Activated effector memory CD4-positive, alpha-beta T cell treated with Interleukin-2 at 50 U/mL for 16 hours (primary cell): ENCODE data around the gene ISCU.
"Not testable (repeated sequence)": the region's sequence is repeated elsewhere in the genome, so short reads cannot be mapped to it uniquely, and the experiment has no call there.

Experiments
- DNase-seq: peaks from one replicate; pipeline ENCODE4 v3.0.0-alpha.2; 2020

The ISCU gene

DNA sequence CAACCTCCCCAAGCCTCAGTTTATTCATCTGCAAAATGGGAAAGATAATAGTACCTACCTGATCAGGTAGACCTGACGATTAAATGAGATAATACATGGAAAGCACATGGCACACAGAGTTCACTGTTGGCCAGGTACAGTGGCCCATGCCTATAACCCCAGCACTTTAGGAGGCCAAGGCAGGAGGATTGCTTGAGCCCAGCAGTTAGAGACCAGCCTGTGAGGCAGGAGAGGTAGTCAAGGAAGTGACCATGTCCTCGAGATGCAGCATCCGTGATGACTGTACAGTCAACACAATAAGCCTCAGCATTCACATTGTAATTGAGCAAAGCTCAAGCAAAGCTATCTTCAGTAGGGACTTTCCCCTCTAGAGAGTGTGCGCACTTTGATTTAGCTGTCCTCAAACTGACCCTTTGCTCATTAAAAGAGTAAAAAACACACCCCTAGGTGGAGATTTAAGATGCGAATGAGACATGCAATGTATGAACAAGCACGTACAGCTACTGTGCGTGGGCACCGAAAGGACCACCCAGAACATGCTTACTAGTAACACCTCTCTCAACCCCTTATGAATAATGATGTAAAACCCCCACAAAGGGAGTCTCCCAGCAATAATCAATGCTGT lies 9.9 kb downstream of the ISCU start:
- no peak for DNase-seq

DNA sequence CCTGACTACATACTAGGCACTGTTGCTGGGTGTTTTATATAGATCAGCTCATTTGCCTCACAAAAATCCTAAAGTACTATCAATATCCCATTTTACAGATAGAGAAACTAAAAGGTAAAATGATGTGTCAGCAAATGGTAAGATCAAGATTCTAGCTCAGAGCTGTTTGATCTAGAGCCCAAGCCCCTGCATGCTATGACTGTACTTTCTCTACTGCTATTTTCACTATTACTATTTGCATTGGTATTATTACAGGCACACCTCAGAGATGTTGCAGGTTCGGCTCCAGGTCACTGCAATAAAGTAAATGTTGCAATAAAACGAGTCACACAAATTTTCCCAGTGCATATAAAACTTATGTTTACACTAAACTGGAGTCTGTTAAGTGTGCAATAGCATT lies 10.9 kb downstream of the ISCU start:
- DNase-seq = no peak

DNA sequence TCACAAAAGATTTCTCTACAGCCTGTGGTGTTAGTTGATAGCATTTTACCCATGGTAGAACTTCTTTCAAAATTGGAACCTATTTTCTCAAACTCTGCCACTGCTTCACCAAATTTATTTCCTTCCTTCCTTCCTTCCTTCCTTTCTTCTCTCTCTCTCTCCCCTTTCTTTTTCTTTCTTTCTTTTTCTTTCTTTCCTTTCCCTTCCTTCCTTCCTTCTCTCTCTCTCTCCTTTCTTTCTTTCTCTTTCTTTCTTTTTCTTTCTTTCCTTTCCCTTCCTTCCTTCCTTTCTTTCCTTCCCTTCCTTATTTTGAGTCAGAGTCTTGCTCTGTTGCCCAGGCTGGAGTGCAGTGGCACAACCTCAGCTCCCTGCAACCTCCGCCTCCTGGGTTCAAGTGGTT lies 11.9 kb downstream of the ISCU start:
- DNase-seq = not testable (repeated sequence)

DNA sequence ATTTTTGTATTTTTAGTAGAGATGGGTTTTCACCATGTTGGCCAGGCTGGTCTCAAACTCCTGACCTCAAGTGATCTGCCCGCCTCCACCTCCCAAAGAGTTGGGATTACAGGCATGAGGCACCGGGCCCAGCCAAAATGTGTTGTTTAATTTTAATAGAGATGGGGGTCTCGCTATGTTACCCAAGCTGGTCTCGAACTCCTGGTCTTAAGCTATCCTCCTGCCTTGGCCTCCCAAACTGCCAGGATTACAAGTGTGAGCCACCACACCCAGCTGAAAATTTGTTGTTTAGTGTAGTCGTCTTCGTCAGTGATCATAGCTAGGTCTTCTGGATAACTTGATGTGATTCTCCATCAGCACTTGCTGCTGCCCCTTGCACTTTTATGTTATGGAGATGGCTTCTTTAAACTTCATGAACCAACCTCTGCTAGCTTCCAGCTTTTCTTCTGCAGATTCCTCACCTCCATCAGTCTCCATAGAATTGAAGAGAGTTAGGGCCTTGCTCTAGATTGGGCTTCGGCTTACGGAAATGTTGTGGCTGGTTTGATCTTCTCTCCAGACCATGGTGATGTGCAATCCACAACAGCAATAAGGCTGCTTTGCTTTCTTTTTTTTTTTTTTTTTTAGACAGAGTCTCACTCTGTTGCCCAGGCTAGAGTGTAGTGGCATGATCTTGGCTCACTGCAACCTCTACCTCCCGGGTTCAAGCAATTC lies 13.0 kb downstream of the ISCU start:
- DNase-seq = no peak

DNA sequence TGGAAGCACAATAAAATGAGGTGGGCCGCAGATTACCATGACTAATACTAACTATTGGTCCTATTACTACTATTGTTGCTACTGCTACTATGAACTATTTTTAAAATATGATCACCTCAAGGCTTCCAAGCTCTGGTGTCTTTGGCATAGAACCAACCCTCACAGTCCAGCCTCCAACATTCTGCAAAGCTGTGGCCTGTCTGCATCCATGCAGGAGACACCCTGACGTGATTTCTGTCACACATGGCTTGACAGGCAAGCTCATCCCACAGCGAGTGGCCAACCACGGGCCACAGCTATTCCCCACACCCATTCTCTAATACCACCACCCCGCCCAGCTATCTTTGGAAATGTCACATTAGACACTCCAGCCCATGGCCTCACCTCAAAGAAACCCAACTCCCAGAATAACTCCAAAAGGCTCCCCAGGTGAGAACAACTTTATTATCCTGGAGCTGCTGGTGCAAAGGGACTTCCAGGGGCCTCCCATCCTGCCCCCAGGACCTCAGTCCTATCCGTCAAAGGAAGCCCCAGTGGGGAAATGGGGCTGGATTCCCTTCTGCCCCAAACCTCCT lies 14.4 kb downstream of the ISCU start:
- no peak for DNase-seq

DNA sequence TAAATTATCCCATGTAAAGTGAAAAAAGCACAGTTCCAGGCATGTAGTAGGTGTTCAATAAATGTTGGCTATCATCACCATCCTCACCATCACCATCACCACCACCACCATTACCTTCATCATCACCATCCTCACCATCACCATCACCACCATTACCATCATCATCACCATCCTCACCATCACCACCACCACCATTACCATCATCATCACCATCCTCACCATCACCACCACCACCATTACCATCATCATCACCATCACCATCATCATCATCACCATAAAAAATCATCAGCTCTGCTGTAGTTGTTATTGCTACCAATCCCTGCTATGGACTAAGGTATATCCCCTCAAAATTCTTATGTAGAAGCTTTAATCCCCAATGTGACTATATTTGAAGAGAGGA lies 15.1 kb downstream of the ISCU start:
- DNase-seq = no peak

DNA sequence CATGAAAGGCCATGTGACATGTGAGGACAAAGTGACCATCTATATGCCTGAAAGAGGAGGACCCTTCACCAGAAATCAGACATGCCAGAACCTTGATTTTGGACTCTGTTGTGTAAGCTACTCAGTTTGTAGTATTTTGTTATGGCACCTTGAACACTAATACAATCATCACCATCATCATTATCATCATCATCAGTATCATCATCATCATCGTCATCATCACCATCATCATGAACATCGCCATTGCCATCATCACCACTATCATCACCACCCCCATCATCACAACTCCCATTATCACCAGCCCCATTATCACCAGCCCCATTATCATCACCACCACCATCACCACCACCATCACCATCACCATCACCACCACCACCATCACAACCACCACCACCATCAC lies 15.9 kb downstream of the ISCU start:
- DNase-seq = no peak

DNA sequence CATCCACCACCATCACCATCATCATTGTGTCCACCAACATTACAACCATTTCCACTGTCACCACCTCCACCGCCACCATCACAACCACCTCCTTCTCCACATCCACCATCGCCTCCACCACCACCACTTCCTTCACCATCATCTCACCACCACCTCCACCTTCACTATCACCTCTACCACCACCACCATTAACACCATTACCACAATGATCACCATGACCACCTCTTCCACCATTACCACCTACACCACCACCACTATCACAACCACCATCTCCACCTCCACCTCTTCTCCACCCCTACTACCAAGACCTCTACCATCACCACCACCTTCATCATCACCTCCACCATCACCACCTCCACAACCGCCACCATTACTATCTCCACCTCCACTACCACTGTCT lies 16.4 kb downstream of the ISCU start:
- DNase-seq = no peak

DNA sequence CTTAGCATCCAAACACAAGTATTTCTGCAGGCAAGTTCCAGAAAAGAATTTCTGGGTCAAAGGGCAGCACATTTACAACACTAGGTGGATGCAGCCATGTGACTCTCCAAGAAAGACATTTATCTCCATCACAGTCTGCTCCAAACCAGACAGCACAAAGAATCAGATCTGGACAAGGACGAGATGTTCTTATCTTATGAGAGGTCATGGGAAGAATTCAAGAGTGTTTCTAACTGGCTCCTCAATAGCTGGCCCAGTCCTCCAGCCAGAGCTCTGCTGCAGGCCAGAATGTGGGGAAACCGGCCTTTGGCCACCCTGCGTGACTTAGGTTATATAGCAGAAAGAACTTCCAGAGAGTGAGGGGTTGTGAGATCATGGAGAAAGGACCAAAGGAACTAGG lies 18.1 kb downstream of the ISCU start:
- DNase-seq = no peak

DNA sequence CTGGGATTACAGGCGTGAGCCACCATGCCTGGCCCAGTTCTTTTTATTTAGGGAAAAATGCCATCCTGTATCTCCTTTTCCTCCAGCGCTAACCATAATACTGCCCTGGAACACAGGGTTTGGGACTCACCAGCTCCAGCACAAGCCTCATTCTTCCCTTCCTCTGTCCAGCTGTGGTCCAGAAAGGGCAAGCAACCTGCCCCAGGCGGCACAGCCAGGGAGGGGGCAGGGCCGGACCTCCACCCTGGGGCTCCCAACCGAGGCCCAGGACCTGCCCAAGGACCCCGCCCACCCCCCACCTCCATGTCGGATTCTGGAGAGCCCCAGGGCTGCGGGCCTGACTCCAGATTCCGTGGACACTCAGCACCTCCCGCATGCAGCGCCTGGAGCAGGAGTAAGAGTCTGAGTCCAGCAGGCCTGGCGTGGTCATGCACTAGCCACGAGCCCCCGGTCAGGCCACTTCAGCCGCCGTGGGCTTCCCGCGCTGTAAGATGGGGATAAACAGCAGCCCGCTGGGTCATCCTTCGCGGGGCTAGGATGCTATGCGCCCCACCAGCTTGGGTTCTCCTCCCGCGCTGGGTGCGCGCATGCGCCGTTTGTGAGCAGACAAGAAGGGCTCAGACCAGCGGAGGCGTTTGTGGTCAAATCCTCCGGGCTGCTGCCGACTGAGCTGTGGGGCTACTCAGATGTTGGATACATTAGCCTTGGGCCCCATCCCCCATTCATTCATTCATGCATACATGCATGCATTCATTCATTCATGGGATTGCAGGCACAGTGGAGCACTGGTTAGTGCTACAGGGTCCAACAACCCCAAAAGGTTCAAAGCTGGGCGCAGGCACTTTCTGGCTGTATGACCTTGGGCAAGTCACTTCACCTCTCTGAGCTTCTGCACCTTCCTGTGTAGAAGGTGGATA lies 19.2 kb downstream of the ISCU start:
- DNase-seq = no peak

DNA sequence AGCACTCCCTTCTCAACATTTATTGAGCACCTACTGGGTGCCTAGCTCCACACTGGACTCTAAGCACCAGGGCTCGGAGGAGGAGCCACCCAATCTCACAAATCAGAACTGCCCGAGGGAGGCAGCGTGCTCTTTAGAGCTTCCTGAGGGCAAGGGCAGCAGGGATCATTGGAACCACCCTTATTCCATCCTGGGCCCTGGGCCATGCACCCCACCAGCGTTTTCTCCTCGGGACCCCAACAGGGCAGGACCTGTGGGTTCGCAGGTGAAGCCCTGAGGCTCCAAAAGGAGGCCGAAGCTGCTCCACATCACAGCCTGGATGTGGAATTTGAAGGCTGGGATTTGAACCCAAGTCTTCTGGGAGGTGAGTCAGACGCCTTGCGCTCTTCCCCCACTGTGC lies 20.1 kb downstream of the ISCU start:
- DNase-seq = no peak

DNA sequence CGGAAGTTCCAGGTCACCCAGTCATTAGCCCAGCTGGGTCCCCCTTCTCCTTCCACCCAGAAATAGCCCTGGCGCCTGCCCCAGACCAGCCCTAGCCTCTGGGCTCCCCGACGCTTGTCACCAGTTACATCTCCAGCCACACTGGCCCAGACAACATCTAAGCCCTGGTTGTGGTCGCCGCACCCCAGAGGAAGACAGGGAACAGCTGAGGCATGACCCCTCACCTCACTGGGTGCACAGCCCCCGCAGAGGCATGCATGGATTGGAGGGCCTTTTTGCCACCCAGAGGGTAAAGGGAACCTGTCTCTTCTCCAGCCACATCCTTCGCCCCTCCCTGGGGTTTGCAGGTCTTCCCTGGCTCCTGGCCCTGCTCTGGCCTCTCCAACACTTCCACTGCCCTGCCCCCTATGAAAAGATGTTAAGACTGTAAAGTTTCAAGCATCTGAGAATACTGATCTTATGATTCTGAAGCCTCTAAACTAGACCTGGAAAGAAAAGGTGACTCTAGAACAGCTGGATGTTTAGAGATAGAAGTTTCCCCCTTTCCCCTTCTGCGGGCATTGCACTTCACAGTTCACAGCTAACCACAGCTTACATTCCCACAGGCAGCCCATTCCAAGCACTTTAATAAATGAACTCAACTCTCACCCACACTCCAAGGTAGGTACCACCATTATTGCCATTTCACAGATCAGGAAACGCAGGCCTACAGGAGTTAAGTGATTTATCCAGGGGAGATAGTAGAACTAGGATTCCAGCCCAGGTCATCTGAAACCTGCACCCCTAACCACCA lies 20.8 kb downstream of the ISCU start:
- DNase-seq = no peak

DNA sequence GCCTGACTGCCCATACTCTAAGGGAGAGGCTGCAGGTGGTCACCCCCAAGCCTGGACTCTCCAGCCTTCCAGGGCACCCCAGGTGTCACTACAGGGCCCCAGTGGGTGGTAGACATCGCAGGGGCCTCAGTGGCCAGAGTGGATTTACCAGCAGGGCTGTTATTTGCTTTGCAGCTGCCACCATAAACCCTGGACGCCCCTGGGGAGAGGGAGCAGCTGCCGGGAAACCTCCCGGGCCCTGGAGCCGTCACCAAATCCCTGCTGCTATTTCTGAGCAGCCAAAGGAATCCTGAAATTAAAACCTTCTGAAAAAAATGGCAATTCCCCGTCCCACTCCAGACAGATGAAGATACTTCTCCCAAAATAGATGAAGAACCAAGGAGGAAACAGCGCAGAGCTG lies 21.6 kb downstream of the ISCU start:
- no peak for DNase-seq

DNA sequence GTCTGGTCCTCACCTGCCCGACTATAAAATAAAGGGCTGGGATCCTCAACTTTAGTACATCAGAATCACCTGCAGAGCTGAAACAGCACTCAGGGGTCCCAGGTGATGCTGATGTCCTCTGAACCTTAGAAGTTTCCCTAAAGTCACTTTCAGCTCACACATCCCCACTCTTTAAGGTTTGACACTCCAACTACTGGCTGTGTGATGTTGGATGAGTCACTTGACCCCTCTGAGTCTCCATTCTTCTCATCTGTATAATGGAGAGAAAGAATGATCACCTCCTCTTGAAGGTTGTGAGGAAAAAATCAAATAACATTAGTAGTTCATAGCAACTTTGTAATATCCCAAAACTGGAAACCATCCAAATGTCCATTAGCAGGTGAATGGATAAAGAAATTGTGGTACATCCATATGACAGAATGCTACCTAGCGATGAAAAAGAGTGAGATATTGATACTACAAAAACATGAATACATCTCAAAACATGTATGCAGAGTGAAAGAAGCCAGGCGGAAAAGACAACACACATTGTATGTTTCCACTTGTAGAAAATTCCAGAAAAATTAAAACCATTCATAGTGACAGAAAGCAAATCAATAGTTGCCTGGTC lies 22.2 kb downstream of the ISCU start:
- no peak for DNase-seq

DNA sequence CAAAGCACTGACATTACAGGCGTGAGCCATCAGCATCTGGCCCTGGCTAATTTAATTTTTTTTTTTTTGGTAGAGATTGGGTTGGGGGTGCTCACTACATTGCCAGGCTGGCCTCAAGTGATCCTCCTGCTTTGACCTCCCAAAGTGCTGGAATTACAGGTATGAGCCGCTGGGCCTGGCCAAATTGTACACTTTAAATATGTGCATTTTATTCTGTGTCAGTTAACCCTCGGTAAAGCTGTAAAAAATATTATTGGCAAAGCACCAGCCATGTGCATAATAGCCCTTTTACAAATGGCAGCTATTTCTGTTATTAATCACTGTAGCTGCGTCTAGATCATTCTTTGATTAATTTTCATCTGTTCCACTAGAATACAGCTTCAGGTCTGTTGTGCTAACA lies 23.5 kb downstream of the ISCU start:
- DNase-seq = no peak

DNA sequence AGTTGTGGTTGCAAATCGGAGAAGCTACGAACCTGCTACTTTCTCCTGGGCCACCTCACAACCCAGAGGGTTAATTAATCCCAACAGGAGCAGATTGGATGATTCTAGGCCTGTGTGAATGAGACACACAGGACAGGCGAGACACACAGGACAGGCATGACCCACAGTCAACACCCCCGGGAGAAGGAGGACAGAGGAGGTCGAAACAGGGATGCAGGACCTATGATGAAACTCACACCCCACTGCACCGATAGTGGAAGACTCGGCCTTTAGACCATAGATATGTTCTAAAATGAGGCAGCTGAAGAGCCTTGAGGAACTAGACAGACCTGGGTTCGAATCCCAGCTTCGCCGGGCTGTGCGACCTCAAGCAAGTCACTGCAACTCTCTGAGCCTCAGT lies 23.9 kb downstream of the ISCU start:
- no peak for DNase-seq

DNA sequence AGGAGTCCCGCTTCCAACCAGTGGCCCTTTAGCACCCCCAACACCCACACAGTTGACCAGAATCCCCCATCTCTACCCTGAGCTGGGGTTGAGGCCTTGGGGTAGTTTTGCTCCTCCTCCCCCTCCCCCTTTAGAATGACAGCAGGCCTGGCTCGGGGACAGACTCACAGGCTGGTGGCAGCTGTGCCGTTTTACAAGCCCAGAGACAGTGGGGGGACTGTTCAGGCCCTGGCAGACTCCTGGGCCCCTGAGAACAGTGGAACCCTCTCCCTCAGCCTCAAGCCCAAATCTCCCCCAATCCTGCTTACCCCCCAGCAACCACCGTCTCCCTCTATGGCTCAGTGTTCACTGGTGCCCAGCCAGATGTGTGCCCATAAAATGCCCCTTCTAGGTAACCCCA lies 25.4 kb downstream of the ISCU start:
- no peak for DNase-seq

DNA sequence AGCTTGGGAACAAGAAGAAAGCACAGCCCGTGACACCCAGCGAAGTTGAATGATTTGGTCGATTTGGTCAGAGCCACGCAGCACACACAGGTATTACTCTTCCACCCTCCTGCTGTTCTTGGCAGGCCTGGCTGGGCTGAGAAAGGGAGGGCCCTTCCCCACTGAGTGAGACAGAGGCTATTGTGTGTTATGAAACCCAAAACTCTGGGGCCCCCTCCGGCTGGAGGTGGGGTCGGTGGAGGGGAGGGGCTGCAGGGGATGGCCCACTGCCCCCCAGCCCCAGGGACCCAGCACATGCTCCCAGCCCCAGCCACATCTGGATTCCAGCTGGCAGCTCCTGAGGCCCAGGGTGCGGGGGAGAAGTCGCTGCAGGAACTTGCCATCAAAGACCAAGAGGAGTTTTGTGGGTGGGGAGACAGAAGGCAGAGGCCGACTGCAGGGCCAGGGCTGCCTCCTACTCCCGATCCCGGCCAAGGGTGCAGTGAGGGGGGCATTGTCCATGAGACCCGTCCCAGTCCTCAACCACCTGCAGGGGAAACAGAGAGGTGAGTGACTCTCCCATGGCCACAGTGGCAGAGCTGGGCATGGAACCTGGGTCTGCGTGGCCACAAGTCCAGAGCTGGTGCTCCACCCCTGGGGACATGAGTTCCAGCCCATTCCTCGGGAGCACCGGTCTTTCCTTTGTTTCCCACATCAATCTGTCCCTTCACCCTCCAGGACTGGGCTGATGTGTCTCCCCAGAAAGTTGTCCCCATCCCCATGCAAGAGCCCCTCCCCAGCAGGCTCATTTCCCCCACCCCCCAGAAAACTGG lies 26.8 kb downstream of the ISCU start:
- DNase-seq = no peak

DNA sequence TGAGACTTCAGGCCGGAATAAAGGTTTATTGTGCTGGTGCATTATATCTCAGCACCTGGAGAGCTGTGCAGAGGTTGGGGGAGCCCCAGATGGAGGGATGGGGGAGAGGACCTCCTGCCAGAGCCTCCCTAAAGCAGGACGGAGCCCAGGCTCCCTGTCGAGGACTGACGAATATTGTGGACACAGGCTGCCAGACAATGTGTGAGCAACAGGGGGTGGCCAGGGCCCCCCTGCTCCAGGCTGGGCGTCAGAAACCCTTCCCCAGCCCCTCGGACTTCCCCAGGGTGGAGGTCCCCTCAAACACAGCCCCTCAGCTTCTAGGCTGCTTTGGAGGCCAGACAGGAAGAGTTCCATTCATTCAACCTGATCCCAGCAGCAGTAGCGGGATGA lies 27.4 kb downstream of the ISCU start:
- no peak for DNase-seq

DNA sequence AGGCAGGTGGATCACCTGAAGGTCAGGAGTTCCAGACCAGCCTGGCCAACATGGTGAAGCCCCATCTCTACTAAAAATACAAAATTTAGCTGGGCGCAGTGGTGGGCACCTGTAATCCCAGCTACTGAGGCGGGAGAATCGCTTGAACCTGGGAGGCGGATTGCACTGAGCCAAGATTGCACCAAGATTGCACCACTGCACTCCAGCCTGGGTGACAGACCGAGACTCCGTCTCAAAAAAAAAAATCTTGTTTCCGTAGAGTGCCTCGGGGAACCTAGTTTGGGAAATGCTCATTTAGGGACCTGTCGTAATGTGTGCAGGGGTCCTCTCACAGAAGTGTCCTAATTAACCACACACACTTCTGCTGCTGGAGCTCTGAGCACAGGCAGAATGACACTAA lies 28.1 kb downstream of the ISCU start:
- DNase-seq = not testable (repeated sequence)

DNA sequence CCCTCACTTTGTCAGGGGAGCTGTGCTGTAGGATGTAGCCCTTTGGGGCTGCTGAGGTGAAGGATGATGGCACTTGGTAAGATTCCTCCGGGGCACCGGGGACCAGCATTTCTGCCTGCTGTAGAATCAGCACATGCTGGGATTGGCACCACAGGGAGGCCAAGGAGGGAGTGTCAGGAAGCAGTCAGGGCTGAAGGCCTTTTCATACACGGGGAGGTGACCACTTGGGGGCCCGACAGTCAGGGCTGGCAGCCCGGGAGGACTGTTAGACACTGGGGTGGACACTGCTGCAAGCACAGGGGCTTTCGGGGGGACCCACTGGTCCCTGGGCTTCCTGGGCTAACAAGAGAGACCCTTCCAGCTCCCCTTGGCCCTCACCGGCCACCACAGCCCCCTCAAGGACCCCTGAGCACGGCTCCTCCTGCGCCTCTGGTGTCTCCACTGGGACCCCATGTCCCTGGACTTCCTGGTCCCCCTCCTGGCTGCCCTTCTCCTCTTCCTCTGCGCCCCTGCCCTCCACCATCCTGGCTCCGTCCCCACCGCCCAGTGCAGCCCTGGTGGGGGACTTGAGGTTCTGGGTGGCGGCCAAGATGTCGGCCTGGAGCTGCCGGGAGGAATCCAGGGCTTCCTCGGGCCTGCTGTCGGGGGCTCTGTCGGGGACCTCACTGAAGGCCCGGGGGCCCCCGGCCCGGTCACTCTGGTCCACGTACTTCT lies 29.0 kb downstream of the ISCU start:
- no peak for DNase-seq
